Esophagus mucosa (tissue), 1 donor: ENCODE results near the gene CYP46A1. TPM values are rescaled to one million over a fixed set of nuclear protein-coding genes. Genes with fewer than 3 reads are reported as not detected.

Source experiments
- ATAC-seq: fragments of 200-7000 bp; cut with Tn5 transposase; one replicate; pipeline ENCODE4 v1.9.1; 2020
- total RNA-seq: library from RNA; stranded (reverse); gene quantifications from one replicate; pipeline ENCODE4 v1.2.4, GENCODE V29; 2023
- donor health status: DM: yes; HTN: yes; CAD: no.

Gene CYP46A1
- total RNA-seq, 1 donor from 2014 or later, result not detected

DNA sequence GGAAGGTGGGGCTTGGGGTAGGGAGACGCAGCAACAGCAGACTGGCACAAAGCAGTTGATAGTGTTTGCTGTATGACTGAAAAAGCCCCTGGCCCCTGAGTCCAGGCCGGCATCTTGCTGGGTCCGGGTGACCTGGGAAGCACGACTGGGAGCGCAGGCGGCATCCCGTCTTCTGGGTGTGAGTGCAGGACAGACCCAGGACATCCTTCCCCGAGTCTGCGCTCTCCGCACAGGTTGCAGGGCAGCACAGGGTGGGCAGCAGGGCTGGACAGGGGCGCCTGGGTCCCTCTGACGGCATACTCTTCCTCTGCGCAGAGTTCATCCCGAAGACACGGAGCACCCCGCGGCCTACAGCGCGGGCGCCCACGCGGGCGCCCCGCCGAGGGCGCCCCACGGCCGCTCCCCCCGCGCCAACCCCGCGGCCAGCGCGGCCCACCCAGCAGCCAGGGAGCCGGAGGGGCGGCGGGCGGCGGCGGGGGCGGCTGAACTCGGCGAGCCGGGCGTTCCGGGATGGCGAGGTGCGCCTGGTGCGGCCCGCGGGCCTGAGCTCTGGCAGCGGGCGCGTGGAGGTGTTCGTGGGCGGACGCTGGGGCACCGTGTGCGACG, 9.2 kb upstream of the CYP46A1 start:
- ATAC-seq, result no peak

DNA sequence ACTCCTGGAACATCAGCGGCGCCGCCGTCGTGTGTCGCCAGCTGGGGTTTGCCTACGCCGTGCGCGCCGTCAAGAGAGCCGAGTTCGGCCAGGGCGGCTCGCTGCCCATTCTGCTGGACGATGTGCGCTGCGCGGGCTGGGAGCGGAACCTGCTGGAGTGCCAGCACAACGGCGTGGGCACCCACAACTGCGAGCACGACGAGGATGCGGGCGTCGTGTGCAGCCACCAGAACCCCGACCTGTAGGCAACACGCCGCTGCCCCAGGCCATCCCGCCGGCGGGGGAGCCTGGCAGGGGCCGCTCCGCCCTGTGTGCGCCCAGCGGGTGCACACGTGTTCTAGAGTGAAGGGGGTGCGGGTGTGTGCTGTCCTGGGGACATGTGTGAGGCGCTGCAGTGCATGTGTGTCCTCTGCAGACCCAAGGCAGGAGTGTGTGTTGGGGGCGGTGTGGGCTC, 8.7 kb upstream of the CYP46A1 start:
- ATAC-seq, result no peak

DNA sequence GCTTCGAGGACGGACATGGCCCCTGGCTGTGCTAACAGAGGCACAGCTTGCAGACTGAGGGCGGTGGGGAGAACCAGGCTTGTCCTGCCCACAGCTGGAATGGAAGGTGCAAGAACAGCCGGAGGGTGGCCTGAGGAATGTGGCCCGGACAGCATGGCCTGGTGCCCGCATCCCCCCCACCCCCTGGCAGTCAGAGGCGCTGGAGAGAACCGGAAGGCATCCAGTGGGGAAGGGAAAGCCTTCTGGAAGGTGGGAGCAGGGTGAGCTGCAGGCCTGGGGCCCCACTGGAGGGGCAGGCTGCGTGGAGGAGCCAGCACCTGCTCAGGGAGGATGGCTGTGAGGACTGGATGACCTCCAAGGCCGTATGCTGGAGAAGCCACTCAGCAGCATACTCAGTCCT, 8.1 kb upstream of the CYP46A1 start:
- ATAC-seq, result no peak

DNA sequence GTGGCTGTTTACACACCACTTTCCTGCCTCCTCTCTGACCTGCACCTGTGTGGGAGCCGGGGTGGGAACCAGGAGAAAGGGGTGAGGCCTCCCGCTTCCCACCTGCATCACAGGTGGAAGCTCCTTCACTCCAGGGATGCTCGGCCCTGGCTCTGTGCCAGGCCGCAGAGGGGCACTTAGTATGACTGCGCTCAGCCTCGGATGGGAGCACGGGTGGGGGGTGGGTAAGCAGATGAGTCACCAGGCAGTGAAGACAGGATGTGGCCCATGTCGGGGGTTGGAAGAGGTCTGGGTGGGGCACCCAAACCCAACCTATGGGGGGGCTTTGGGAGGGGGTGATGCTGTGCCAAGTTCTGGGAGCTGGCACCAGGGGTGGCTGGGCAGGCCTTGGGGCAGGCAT, 7.4 kb upstream of the CYP46A1 start:
- no peak for ATAC-seq

DNA sequence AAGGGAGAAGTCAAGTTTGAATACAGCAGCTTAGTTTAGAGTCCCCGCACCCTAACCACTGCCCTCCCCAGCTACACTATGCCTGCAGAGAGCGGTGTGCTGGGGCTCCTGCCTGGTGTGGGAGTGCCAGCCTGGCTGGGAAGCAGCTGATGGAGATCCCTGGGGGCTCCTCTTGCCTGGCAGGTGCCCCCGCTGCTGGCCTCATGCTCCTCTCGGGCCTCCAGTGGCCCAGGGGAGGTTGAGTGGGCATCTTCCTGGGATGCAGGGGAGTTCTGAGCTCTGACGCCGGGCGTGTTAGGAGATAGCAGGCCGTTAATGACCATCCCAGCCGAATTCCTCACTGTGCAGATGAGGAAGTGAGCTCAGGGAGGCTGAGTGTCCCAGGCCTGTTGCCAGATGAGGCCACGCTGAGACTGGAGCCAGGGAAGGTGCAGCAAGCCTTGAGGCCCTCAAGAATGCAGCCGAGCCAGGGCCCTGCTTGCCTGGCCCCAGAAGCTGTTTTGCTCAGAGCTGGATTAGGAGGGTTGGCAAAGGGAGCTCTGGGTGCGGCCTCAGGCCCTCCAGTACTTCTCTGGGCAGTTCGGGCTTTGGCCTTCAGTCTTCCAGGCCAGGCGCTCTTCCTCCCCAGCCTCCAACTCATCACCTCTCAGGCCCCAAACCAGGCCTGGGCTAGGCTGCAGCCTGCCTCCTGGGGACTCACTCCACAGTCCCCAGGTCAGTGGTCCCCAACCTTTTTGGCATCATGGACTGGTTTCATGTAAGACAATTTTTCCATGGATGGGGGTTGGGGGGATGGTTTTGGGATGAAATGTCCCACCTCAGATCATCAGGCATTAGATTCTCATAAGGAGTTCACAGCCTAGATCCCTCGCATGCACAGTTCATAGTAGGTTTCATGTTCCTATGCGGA, 6.6 kb upstream of the CYP46A1 start:
- no peak for ATAC-seq

DNA sequence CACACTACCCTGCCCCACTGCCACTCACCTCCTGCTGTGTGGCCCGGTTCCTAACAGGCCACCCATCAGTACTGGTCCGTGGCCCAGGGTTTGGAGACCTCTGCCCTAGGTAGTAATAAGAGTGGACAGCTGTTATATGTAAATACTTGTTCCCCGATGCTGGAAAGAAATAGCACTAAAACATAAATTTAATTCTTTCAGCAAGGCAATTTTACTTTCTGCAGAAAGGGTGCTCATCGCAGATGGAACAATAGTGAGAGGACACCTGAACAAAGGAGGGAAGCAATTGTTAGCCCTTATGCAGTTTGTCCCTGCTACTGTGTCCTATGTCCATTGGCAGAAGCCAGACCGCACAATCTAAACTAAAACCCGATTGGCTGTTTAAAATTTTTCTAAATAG, 5.9 kb upstream of the CYP46A1 start:
- ATAC-seq, result no peak

DNA sequence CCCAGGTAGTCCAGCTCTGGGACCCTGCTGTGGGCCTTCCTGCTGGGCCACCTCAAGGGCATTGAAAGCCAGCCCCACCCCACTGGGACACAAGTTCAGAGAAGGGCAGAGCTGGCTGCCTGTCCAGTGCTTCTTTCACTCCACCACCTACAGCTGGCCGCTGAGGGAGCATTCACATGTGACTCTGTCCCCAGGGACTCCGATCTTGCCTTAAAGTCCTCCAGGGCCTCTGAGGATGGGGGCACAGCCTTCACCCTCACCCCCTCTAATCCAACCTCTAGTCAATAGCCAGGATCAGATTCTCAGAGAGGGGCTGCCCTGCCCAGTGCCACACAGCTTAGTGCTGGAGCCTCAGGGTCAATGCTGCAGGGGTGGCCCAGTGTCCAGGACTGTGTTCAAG, 5.0 kb upstream of the CYP46A1 start:
- ATAC-seq, result no peak

DNA sequence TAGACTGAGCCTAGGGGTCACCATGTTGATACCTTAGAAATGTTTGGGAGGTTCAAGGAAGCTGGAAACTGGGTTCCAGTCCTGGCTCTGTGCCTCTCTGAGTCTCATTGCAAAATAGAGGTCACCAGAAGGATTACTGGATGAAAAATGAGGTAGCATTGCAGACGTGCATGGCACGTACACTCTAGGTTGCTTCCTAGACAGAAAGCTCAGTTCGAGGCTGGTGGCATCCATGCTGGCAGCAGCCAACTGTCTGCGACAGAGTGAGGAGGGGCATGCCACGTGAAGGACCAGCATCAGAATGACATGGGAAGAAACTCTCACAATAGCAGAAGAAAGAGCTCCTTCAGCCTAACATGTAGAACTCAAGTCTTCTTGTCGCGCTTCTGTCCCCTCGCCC, 4.6 kb upstream of the CYP46A1 start:
- ATAC-seq, result no peak

DNA sequence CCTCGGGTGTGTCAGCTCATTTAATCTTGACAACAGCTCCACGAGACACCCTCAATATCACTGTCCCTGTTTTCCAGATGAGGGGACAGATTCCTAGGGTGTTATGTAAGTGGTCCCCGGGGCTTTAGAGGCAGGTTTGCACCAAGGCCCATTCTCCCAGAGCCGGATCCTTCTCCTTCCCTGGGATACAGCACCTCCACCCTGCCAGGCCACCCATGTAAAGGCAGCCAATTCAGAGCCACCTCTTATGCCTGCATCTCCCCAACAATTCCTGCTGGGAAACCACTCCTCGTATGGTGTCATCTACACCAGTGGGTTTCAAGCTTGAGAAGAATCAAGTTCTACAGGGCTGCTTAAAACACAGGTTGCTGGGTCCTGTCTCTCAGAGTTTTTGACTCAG, 4.1 kb upstream of the CYP46A1 start:
- ATAC-seq, result no peak

DNA sequence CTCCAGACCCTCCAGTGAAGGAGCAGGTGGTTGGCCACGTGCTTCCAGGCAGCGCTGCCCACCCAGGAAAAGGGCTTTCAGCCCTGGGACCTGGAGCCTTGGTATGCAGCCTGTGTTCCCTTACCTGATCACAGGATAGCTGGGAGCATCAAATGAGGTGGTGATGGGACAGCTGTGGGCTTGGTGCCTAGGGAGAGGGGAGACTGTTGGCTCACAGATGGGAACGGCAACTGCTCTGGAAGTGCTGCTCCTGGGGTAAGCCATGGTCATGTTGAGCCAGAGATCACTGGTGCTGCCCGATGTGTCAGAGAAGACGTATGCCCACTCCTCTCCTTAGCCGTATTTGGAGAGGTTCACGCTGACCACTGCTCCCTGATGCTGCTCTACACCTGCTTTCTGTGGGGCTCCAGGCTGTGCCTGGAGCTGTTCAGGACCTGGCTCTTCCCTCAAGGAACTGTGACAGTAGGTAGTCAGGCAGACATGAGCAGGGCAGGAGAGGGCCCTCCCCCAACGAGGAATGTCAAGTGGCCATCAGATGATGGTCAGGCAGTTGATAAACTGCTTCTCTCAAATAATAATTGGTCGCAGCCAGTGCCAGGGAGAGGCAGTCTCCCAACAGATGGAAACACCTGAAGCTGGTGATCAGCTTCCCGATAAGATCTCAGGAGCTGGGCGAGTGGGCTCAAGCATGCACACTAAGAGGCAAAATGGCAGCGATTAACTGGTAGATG, 2.8 kb upstream of the CYP46A1 start:
- ATAC-seq, result no peak

DNA sequence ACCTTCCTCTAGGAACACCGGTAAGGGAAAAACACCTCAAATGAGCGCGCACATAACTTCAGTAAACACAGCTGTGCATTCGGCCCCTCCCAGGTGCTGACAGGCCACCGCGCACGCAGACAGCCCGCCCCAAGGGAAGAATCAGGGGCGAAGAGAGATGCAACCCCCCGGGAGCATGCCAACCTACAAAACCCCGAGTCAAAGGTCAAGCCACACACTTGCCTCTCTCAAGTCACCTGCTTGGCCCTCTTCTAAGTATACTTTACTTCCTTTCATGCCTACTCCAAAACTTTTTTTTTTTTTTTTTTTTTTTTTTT, 2.3 kb upstream of the CYP46A1 start:
- no peak for ATAC-seq

DNA sequence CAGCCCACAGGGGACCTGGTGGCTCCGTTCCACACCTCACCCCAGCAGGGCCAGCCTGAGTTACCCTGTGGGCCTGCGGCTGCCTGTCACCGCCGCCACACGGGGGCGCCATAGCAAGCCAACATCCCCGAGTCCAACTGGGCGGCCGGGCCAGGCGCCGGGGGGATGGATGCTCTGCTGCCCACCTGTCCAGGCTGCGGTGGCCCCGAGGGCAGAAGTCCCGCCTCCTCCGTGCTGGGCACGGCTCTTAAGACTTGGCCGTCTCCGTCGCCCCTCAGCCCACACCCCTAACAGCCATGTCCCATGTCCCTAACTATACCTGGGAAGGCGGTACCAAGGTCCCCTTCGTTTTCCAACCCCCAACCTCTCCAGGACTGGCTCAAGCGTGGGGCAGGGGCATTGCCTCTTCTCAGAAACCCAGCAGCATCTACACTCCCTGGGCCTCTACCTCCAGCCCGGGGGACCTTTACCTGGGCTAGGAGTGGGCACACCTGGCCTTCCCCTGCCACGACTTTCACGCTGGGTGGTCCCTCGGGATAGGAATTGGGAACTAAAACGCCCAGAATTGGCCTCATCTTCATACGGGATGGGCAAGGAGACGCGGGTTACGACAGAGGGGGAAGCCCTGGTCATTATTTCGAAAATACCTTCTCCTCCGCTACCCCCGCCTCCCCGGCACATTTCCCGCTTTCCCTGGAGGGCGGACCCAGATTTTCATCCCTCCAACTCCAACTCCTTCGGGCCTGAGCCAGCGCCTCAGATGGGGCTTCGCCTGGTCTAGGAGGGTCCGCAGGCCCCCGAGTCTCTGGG, 1.1 kb upstream of the CYP46A1 start:
- ATAC-seq, result peak; percentile 28

DNA sequence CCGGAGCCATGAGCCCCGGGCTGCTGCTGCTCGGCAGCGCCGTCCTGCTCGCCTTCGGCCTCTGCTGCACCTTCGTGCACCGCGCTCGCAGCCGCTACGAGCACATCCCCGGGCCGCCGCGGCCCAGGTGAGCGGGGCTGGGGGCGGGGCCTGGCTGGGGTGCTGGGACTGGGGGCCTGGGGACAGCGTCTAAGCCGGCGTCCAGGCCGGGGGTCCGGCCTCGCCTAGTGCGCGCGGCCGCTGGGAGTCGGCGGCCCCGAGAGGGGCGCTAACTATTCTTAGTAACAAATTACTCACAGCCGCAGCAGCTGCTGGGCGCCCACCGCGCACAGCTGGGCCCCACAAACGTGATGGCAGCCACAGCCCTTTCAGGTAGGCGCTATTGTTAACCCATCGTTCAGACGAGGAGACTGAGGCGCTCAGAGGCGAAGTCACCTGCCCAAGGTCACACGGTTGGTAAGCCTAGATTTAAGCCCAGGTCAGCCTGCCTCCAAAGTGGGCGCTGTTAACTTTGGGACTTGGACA, 374 bp downstream of the CYP46A1 start:
- no peak for ATAC-seq

DNA sequence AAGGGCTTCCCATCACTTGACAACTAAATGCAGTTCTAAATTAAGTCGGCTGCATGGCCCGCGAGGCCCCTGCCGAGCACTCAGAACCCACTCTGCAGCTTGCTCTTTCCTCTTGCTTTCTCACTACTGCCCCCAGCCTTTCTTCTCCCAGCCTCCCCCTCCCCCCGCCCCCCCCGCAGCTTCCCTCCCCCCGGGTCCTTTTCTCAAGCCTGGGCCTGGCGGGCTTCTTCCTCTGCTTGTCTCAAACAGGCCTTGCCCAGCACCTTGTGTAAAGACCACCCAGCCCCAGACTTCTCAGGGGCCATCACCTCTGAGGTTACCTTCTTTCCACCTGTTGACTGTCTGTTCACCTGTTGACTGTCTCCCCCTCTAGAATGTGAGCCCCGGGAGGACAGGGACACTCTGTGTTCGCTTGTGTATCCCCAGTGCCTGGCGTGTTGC, 1.1 kb downstream of the CYP46A1 start:
- no peak for ATAC-seq

DNA sequence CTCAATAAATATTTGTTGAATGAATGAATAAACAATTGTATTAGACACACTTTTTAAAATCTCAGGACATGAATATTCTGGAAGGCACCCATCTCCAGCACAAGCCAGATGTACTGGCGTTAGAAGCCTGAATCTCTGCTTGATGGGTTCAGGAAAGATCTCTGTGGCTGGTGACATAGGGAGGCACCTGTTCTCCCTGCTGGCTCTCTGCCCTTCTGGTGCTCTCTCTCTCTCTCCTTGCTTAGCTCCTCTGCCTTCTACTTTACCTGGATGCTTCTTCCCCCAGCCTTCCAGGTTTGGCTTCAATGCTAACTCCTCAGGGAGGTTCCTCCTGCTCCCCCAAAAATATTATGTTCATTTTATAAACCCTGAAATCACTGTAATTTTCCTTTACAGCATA, 1.5 kb downstream of the CYP46A1 start:
- ATAC-seq, result no peak

DNA sequence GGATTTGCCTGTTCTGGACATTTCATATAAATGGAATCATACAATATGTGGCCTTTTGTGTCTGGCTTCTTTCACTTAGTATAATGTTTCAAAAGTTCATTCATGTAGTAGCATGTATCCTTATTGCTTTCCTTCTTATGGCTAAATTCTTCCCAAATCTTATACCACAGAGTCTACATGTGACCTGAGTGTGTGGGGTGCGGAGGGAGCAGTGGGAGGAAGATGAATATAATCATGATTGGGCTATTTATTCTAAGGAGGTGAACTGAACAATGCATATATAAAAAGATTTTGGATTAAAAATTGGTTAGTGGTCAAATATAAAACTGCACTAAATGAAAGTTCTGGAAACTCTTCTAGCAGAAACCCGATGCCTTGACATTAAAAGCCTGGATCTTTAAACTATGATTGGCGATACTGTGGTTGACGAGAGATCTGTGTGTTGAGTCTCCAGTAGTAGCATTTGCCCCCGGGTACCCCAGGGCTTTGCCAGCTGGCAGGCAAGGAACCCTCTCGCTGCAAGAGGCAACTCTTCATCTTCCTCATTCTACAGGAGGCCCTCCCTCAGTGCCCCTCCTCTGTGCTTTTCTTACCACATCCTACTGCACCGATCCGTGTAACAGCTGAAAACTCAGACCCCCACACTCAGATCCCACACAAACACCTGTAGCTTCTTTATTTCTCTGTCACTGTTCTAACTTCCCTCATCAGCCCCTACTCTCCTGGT, 2.6 kb downstream of the CYP46A1 start:
- no peak for ATAC-seq

DNA sequence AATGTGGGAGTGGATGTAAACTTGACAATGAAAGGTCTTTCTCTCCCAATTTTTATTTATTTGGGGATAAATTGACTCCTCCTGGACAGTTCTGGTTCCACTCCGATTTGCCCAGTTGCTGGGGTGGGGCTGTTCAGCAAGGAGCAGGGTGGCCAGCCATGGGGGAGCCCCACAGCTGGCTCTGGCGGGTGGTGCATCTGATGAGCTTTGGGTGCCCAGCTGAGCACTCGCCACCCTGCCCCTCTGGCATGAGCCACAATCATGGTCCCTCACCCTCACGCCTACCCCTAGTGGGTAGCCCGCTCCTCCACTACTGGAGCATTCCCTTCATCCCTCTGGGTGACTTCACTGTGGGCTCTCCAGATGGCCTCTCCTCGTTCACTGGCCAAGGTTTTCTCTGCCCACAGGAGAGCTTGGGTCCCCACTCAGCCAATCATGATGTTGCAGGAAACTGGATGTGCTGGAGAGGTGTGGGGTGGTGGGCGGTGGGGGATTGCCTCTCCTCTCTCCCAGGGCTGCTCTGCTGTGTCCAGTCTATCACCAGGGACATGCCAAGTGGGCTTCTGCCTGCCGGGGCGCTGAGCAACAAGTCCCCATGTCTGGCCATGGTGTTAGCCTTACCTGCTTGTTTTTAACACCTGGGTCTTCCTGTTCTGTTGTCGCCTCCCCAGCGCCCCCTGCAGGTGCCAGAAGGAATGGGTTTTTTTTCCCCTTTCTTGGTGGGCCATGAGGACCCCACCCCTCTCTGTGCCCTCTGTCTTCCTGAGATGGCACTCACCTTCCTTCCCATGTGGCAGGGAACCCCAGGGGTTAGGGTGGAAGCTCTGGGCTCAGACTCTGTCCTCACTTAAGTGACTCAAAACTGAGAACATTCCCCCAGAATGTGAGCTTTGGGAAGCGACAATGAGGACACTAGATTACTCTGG, 3.4 kb downstream of the CYP46A1 start:
- no peak for ATAC-seq

DNA sequence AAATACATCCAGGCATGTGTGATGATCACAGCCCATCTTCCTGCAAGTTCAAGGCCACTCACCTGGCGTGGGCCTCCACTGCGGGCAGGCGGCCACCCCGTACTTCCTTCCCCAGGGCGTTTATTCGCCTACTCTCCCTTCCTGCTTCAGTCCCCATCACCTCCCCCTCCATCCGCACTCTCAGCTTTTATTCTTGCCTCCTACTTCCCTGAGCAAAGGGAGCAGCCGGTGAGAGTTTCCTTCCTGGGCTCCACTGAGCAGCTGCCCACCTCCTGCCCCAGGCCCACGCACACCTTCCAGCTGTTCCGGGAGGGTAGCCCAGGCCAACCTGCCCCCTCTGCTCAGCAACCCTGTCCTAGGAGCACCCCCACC, 4.1 kb downstream of the CYP46A1 start:
- no peak for ATAC-seq

DNA sequence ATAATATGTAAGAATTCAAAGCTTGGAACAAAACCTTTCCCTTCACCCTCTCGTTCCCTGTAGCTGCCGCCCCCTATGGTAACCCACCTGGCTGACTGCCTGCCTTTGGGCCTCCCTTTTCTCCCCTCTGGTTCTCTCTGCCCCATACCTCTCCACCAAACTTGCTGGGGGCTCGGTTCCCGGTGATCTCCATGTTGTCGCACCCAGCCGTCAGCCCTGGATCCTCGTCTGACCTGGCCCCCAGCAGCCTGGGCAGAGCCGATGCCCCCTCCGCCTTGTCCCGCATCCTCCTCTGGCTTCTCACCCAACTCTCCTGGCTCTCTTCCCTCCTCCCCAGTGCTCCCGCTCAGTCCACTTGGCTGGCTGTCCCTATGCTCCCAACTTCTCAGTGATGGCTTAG, 4.5 kb downstream of the CYP46A1 start:
- ATAC-seq, result no peak
